GM23248 (cell line): Measurements from ENCODE around the gene DENND6A. TPM values are rescaled to one million over a fixed set of nuclear protein-coding genes. Genes with fewer than 3 reads are reported as not detected.
"Not testable (repeated sequence)": the region's sequence is repeated elsewhere in the genome, so short reads cannot be mapped to it uniquely, and the experiment has no call there.

ENCODE experiments used
- DNase-seq: peaks from one replicate; pipeline ENCODE4 v3.0.0-alpha.2; 2015
- H2AFZ ChIP-seq: fragments of 200-600 bp; sonication (generic); 2 replicates; pipeline ENCODE4 v1.6.1; 2016; ENCODE audit warnings: antibody characterized with exemption
- H3F3A ChIP-seq: fragments of 200-600 bp; sonication (generic); 2 replicates; pipeline ENCODE4 v1.6.1; 2016; ENCODE audit warnings: mild to moderate bottlenecking, antibody characterized with exemption, mixed run types; ENCODE audit not compliant: insufficient read depth
- H3K27ac ChIP-seq: fragments of 200-600 bp; sonication (generic); 2 replicates; pipeline ENCODE4 v1.5.1; 2016; ENCODE audit warnings: mild to moderate bottlenecking
- H3K27me3 ChIP-seq: fragments of 200-600 bp; sonication (generic); replicated peaks from 2 replicates; pipeline ENCODE4 v1.6.1; 2016; ENCODE audit warnings: mild to moderate bottlenecking; ENCODE audit not compliant: insufficient read depth
- H3K36me3 ChIP-seq: fragments of 200-600 bp; sonication (generic); 2 replicates; pipeline ENCODE4 v1.6.1; 2016; ENCODE audit warnings: low read depth, mild to moderate bottlenecking
- H3K4me1 ChIP-seq: fragments of 200-600 bp; sonication (generic); 2 replicates; pipeline ENCODE4 v1.6.1; 2016; ENCODE audit warnings: mild to moderate bottlenecking; ENCODE audit not compliant: insufficient read depth
- H3K4me2 ChIP-seq: fragments of 200-600 bp; sonication (generic); one replicate; pipeline ENCODE4 v1.6.1; 2016; ENCODE audit warnings: mild to moderate bottlenecking; ENCODE audit not compliant: unreplicated experiment
- H3K4me3 ChIP-seq: fragments of 200-600 bp; sonication (generic); 2 replicates; pipeline ENCODE4 v1.5.1; 2016; ENCODE audit warnings: mild to moderate bottlenecking
- H3K79me2 ChIP-seq: fragments of 200-600 bp; sonication (generic); 2 replicates; pipeline ENCODE4 v1.6.1; 2016; ENCODE audit warnings: mild to moderate bottlenecking; ENCODE audit not compliant: insufficient read depth
- H3K9ac ChIP-seq: fragments of 200-600 bp; sonication (generic); 2 replicates; pipeline ENCODE4 v1.6.1; 2016; ENCODE audit warnings: mild to moderate bottlenecking
- H3K9me2 ChIP-seq: fragments of 200-600 bp; sonication (generic); 2 replicates; pipeline ENCODE4 v1.6.1; 2016; ENCODE audit warnings: mixed run types, mild to moderate bottlenecking, moderate library complexity; ENCODE audit not compliant: insufficient read depth
- H3K9me3 ChIP-seq: fragments of 200-600 bp; sonication (generic); one replicate; pipeline ENCODE4 v1.6.1; 2017; ENCODE audit warnings: low read depth
- H4K20me1 ChIP-seq: fragments of 200-600 bp; sonication (generic); 2 replicates; pipeline ENCODE4 v1.6.0; 2016; ENCODE audit not compliant: insufficient read depth
- EZH2 ChIP-seq: fragments of 200-600 bp; sonication (generic); IDR thresholded peaks from 2 replicates; pipeline ENCODE4 v1.6.1; 2018; ENCODE audit warnings: antibody characterized with exemption, mild to moderate bottlenecking; ENCODE audit not compliant: insufficient read depth, poor library complexity, severe bottlenecking
- EZH2phosphoT487 ChIP-seq: fragments of 200-600 bp; sonication (generic); IDR thresholded peaks from 2 replicates; pipeline ENCODE4 v1.6.1; 2018; ENCODE audit warnings: antibody characterized with exemption, moderate library complexity, mild to moderate bottlenecking, low read depth; ENCODE audit not compliant: insufficient read depth
- WGBS, 2 experiments: methylation state at CpG; one replicate each; pipeline ENCODE4 v1.1.6; 2015 to 2017; ENCODE audit warnings: low lambda C conversion rate in 2 of 2, low coverage in 1 of 2; ENCODE audit errors: missing lambda C conversion rate in 2 of 2; 5-methylcytosine and 5-hydroxymethylcytosine counted together
- in situ Hi-C: fragments of 300-500 bp; cut with MboI; formaldehyde crosslinking; loops from 2 replicates; pipeline ENCODE4 v1.15.0; 2020
- polyA plus RNA-seq: library from polyadenylated mRNA; unstranded; fragments of >200 nt; fragmentation: Nextera tagmentation; extraction: Ambion mirVana; gene quantifications from 2 replicates; pipeline ENCODE4 v1.2.1, GENCODE V29; 2016
- total RNA-seq: library from RNA; depleted of rRNA; stranded (reverse); fragments of >200 nt; shearing (Covaris generic); gene quantifications from 2 replicates; pipeline ENCODE4 v1.2.3, GENCODE V29; 2014

DENND6A gene
- total and polyA plus RNA-seq, 2 experiments from 2014 or later: 10.2 to 28.0 TPM

DNA sequence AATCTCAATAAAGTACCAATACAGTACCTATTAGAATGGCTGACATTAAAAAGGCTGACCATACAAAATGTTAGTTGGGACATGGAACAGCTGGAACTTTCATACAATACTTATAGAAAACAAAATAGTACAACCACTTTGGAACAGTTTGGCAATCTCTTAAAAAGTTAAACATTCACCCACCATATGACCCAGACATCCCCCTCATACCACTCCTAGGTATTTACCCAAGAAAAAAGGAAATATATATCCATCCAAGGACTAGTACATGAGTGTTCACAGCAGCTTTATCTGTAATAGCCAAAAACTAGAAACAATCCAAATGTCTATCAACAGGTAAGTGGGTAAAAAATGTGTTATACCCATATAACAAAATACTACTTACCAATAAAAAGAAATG lies 70.5 kb downstream of the DENND6A start:
- in situ Hi-C loops: no loop called here
- no peak for TF ChIP-seq EZH2
- no peak for TF ChIP-seq EZH2phosphoT487

DNA sequence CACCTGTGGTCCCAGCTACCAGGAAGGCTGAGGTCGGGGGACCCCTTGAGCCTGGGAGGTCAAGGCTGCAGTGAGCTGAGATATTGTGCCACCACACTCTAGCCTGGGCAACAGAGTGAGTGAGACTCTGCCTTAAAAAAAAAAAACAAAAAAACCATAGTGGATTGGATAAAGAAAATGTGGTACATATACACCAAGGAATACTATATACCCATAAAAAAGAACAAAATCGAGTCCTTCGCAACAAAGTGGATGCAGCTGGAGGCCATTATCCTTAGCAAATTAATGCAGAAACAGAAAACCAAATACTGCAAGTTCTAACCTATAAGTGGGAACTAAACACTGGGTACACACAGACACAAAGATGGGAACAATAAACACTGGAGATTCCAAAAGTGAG lies 75.1 kb downstream of the DENND6A start:
- Histone ChIP-seq H4K20me1 (no peaks in the 10 kb centered on the region), H3K9me3 (no peaks in the 10 kb centered on the region), H3K27me3 (no peaks in the 10 kb centered on the region), H2AFZ (no peak overlapping the region), H3F3A (no peaks in the 10 kb centered on the region), H3K27ac (no peak overlapping the region), H3K9ac (no peak overlapping the region), H3K4me3 (no peak overlapping the region), H3K79me2 (no peaks in the 10 kb centered on the region), H3K9me2 (no peaks in the 10 kb centered on the region), H3K4me2 (no peak overlapping the region), H3K4me1 (no peaks in the 10 kb centered on the region), H3K36me3 (0 out of 2 replicates have a peak, but pooled peaks cover 5% of the 10 kb centered on the region)
- in situ Hi-C loops: no loop called here
- WGBS, 2 experiments: 96 to 98% methylated on average over 3 of the region's 3 CpGs
- TF ChIP-seq EZH2: no peak
- TF ChIP-seq EZH2phosphoT487: no peak
- no peak for DNase-seq

More for the DNA sequence above, 70.5 kb downstream of the DENND6A start:
- H3K27ac ChIP-seq: no peak overlapping the region
- H3K79me2 ChIP-seq: no peaks in the 10 kb centered on the region
- H3K9me3 ChIP-seq: no peaks in the 10 kb centered on the region
- DNase-seq: no peak
- no peaks in the 10 kb centered on the region for H3K4me1 ChIP-seq
- H3K4me2 ChIP-seq: no peak overlapping the region
- H3K9me2 ChIP-seq: no peaks in the 10 kb centered on the region
- no peaks in the 10 kb centered on the region for H3K27me3 ChIP-seq
- no peak overlapping the region for H2AFZ ChIP-seq
- peaks cover 24% of the 10 kb centered on the region for H3K36me3 ChIP-seq
- no peaks in the 10 kb centered on the region for H4K20me1 ChIP-seq
- no peak overlapping the region for H3K9ac ChIP-seq
- H3K4me3 ChIP-seq: no peak overlapping the region
- no peaks in the 10 kb centered on the region for H3F3A ChIP-seq

DNA sequence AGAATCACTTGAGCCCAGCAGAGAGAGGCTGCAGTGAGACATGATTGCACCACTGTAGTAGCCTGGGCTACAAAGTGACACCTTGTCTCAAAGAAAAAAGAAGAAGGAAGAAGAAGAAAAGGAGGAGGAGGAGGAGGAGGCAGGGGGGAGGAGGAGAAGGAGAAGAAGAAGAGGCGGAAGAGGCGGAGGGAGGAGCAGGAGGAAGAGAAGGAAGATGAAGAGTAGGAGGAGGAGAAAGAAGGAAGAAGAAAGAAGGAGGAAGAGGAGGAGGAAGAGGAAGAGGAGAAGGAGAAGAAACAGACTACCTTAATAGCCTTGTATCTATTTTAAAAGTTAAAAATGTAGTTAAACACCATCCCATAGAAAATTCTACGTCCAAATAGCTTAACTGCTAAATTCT lies 76.6 kb downstream of the DENND6A start:
- TF ChIP-seq EZH2: no peak
- TF ChIP-seq EZH2phosphoT487: no peak
- Histone ChIP-seq H3K4me2 (no peak overlapping the region), H4K20me1 (no peaks in the 10 kb centered on the region), H3K9me3 (no peaks in the 10 kb centered on the region), H3K36me3 (0 out of 2 replicates have a peak, but pooled peaks cover 6% of the 10 kb centered on the region), H3K9ac (no peak overlapping the region), H3K79me2 (no peaks in the 10 kb centered on the region), H3K4me3 (no peak overlapping the region), H3F3A (no peaks in the 10 kb centered on the region), H3K27me3 (no peaks in the 10 kb centered on the region), H3K4me1 (no peaks in the 10 kb centered on the region), H2AFZ (no peak overlapping the region), H3K27ac (no peak overlapping the region), H3K9me2 (no peaks in the 10 kb centered on the region)
- in situ Hi-C loops: no loop called here
- 78 to 85% methylated on average over 3 of the region's 3 CpGs for WGBS, 2 experiments
- DNase-seq: no peak

DNA sequence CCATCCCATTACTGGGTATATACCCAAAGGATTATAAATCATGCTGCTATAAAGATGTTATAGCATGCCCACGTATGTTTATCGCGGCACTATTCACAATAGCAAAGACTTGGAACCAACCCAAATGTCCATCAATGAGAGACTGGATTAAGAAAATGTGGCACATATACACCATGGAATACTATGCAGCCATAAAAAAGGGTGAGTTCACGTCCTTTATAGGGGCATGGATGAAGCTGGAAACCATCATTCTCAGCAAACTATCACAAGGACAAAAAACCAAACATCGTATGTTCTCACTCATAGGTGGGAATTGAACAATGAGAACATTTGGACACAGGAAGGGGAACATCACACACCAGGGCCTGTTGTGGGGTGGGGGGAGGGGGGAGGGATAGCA lies 81.0 kb downstream of the DENND6A start:
- H4K20me1 ChIP-seq, H3F3A ChIP-seq, H3K9ac ChIP-seq, H3K9me3 ChIP-seq, H3K4me1 ChIP-seq, H3K36me3 ChIP-seq, H2AFZ ChIP-seq, H3K9me2 ChIP-seq, in situ Hi-C loops, H3K27me3 ChIP-seq, H3K79me2 ChIP-seq, H3K4me3 ChIP-seq, H3K4me2 ChIP-seq, DNase-seq, H3K27ac ChIP-seq: not testable (repeated sequence)
- WGBS, 2 experiments: 98 to 99% methylated on average over 5 of the region's 5 CpGs

DNA sequence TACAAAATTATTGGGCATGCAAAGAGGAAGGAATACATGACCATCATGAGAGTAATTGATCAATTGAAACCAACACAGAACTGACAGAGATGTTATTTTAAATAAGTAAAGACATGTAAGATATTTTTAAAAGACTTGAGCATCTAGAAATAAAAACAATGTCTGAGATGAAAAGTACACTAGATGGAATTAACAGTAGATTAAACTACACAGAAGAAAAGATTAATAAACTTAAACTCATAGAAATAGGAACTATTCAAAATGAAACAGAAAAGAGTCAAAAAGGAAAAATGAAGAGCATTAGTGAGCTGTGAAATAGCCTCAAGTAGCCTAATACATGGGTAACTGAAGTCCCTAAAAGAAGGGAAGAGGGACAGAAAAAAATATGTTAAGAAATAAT lies 87.2 kb downstream of the DENND6A start:
- no peak for DNase-seq
- Histone ChIP-seq H3K36me3 (no peaks in the 10 kb centered on the region), H3K4me1 (no peaks in the 10 kb centered on the region), H3K27ac (no peak overlapping the region), H3K4me2 (no peak overlapping the region), H2AFZ (no peak overlapping the region), H3K9me3 (no peaks in the 10 kb centered on the region), H3K27me3 (no peaks in the 10 kb centered on the region), H4K20me1 (no peaks in the 10 kb centered on the region), H3K79me2 (no peaks in the 10 kb centered on the region), H3K9ac (no peak overlapping the region), H3K9me2 (no peaks in the 10 kb centered on the region), H3F3A (no peaks in the 10 kb centered on the region), H3K4me3 (no peak overlapping the region)
- TF ChIP-seq EZH2 (no peak), EZH2phosphoT487 (no peak)
- in situ Hi-C loops: no loop called here
